Panc1 (cell line): Measurements from ENCODE around the gene PCNT. TPM values are rescaled to one million over a fixed set of nuclear protein-coding genes. Genes with fewer than 3 reads are reported as not detected.

Experiments used
- ATAC-seq: fragments of 200-7000 bp; cut with Tn5 transposase; 2 replicates; pipeline ENCODE4 v1.9.1; 2020; ENCODE audit warnings: mild to moderate bottlenecking, moderate library complexity
- BruUV-seq: library from RNA; stranded (reverse); fragments of 400-500 nt; replicated peaks from 2 replicates; lab custom pipeline; 2021; lab: Mats Ljungman, UMichigan
- CTCF ChIA-PET: fragments of 300-600 bp; sonication (Branson Sonifier 250); formaldehyde crosslinking; loops from one replicate; lab custom pipeline; 2022; ENCODE audit warnings: antibody characterized with exemption; lab: Charles Lee
- POLR2A ChIA-PET: fragments of 300-600 bp; sonication (Branson Sonifier 250); formaldehyde crosslinking; loops from one replicate; lab custom pipeline; 2022; ENCODE audit warnings: antibody characterized with exemption; lab: Charles Lee
- DNase-seq: peaks from one replicate; pipeline ENCODE4 v3.0.0-alpha.2; 2010; ENCODE audit warnings: low read depth, low spot score
- H3K27ac ChIP-seq: 2 replicates; pipeline ENCODE4 v1.5.1; 2011; ENCODE audit warnings: mild to moderate bottlenecking, low read length, inconsistent platforms
- H3K27me3 ChIP-seq: fragments of 200-500 bp; sonication (Bioruptor generic); 2 replicates; pipeline ENCODE4 v1.6.0; 2014; ENCODE audit warnings: low read length, inconsistent platforms; ENCODE audit not compliant: control insufficient read depth, insufficient read depth
- H3K36me3 ChIP-seq: fragments of 200-500 bp; sonication (Bioruptor generic); 2 replicates; pipeline ENCODE4 v1.5.1; 2014; ENCODE audit warnings: inconsistent platforms, mild to moderate bottlenecking, low read length, moderate library complexity; ENCODE audit not compliant: control insufficient read depth, insufficient read depth
- H3K4me1 ChIP-seq: 2 replicates; pipeline ENCODE4 v1.5.1; 2011; ENCODE audit warnings: inconsistent platforms, mild to moderate bottlenecking, low read length, moderate library complexity; ENCODE audit not compliant: control insufficient read depth, insufficient read depth
- H3K4me3 ChIP-seq, 2 experiments: 2 replicates each; pipeline ENCODE4 v1.5.1; 2011 to 2012; ENCODE audit warnings: low read depth in 2 of 2, low read length in 2 of 2, mild to moderate bottlenecking in 2 of 2, inconsistent platforms in 1 of 2, moderate library complexity in 1 of 2
- H3K9me3 ChIP-seq: fragments of 200-500 bp; sonication (Bioruptor generic); 2 replicates; pipeline ENCODE4 v1.5.1; 2014; ENCODE audit warnings: low read depth, mild to moderate bottlenecking, inconsistent platforms, low read length, moderate library complexity; ENCODE audit not compliant: control insufficient read depth, insufficient read depth
- CTCF ChIP-seq: fragments of 450-650 bp; IDR thresholded peaks from 2 replicates; pipeline ENCODE4 v1.5.1; 2017; ENCODE audit warnings: mild to moderate bottlenecking
- POLR2AphosphoS5 ChIP-seq: IDR thresholded peaks from 2 replicates; pipeline ENCODE4 v1.6.1; 2012; ENCODE audit warnings: mild to moderate bottlenecking, low read depth, low read length, moderate library complexity
- SIN3A ChIP-seq: IDR thresholded peaks from 2 replicates; pipeline ENCODE4 v1.6.1; 2012; ENCODE audit warnings: low read depth, mild to moderate bottlenecking, low read length, moderate library complexity, borderline replicate concordance; ENCODE audit not compliant: insufficient read depth
- TCF7L2 ChIP-seq: IDR thresholded peaks from 2 replicates; pipeline ENCODE4 v1.6.1; 2011; ENCODE audit warnings: mild to moderate bottlenecking, low read depth, low read length, inconsistent platforms
- in situ Hi-C: cut with HindIII; loops from 2 replicates; pipeline ENCODE4 v1.10.0; 2016; ENCODE audit warnings: low sequenced_read_pairs, low pct_unique_long_range_greater_than_20kb
- intact Hi-C: fragments of 100-400 bp; cut with micrococcal nuclease; formaldehyde crosslinking; loops from one replicate; pipeline ENCODE4 v1.10.0; 2022; ENCODE audit not compliant: unreplicated experiment
- total RNA-seq: library from RNA; stranded (reverse); gene quantifications from one replicate; pipeline ENCODE4 v1.2.1, GENCODE V29; 2021; ENCODE audit not compliant: unreplicated experiment
- TF ChIP-seq, protein P1 (sequence below), 2 experiments: IDR thresholded peaks; 2 replicates each; pipeline ENCODE4 v1.6.1; 2011 to 2012; ENCODE audit warnings: low read depth in 2 of 2, control low read depth in 1 of 2, low read length in 1 of 2, mild to moderate bottlenecking in 1 of 2, moderate library complexity in 1 of 2; ENCODE audit not compliant: insufficient read depth in 1 of 2

PCNT gene
- total RNA-seq, 1 experiment from 2014 or later = 44.3 TPM

DNA sequence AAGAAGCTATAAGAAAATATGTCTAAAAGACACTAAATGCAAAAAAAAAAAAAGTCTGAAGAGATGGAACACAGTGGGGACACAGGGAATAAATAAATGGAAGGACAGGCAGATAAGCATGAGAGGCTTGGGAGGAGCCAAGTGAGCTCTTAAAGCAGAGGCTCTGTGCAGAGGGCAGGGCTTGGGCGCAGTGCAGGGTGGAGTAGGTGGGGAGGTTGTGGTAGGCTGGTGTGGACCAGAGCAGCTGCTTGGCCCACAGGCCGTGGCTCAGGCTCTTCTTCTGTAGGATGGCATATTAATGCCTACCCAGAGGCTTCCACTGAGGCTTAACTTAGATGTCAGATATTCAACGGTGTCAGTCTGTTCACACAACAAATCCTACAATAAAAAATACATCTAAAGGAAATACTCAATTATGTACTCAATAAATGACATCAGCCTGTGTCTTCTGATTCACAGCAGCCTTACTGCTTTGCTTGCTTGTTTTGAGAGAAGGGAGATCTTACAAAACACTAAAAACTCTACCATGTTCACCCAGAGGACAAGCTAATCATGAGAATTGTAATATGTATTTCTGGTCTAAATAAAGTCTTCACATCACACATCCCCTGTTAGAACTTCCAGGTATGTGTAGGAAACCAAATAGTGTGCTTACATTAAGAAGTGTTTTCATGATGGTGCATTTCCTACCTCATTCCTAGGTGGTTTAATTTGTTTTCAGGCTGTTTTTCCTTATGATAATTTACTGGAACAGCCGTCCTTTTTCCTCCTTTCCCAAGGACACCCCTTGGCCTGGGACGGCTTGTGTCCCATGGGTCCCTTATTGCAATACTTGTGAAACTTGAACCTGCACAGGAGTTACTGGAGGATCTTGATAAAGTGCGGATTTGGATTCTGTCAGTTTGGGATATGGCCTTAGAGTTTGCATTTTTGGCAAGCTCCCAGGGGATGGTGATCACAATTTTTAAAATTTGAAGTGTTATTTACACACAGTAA is 159.6 kb downstream of the PCNT start:
- ChIA-PET POLR2A (no interaction called here), CTCF (no interaction called here)
- H3K36me3 ChIP-seq = no peaks in the 10 kb centered on the region
- no peak for TF ChIP-seq POLR2AphosphoS5
- TF ChIP-seq, protein P1, sequence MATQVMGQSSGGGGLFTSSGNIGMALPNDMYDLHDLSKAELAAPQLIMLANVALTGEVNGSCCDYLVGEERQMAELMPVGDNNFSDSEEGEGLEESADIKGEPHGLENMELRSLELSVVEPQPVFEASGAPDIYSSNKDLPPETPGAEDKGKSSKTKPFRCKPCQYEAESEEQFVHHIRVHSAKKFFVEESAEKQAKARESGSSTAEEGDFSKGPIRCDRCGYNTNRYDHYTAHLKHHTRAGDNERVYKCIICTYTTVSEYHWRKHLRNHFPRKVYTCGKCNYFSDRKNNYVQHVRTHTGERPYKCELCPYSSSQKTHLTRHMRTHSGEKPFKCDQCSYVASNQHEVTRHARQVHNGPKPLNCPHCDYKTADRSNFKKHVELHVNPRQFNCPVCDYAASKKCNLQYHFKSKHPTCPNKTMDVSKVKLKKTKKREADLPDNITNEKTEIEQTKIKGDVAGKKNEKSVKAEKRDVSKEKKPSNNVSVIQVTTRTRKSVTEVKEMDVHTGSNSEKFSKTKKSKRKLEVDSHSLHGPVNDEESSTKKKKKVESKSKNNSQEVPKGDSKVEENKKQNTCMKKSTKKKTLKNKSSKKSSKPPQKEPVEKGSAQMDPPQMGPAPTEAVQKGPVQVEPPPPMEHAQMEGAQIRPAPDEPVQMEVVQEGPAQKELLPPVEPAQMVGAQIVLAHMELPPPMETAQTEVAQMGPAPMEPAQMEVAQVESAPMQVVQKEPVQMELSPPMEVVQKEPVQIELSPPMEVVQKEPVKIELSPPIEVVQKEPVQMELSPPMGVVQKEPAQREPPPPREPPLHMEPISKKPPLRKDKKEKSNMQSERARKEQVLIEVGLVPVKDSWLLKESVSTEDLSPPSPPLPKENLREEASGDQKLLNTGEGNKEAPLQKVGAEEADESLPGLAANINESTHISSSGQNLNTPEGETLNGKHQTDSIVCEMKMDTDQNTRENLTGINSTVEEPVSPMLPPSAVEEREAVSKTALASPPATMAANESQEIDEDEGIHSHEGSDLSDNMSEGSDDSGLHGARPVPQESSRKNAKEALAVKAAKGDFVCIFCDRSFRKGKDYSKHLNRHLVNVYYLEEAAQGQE (IDR thresholded peaks at IDR 0.05; ENCODE audit: insufficient read depth in 1 of 2, low read depth in 2 of 2, low read length in 1 of 2) = no peak
- TF ChIP-seq TCF7L2 = no peak
- no peak for TF ChIP-seq CTCF
- TF ChIP-seq SIN3A = no peak
- no peak overlapping the region for H3K27ac ChIP-seq
- intact Hi-C loops = no loop called here
- H3K4me1 ChIP-seq = no peaks in the 10 kb centered on the region
- H3K9me3 ChIP-seq = no peaks in the 10 kb centered on the region
- no peak for ATAC-seq
- in situ Hi-C loops = no loop called here
- BruUV-seq = no TSS peak
- no peak for DNase-seq
- no peak overlapping the region for H3K4me3 ChIP-seq
- no peaks in the 10 kb centered on the region for H3K27me3 ChIP-seq

DNA sequence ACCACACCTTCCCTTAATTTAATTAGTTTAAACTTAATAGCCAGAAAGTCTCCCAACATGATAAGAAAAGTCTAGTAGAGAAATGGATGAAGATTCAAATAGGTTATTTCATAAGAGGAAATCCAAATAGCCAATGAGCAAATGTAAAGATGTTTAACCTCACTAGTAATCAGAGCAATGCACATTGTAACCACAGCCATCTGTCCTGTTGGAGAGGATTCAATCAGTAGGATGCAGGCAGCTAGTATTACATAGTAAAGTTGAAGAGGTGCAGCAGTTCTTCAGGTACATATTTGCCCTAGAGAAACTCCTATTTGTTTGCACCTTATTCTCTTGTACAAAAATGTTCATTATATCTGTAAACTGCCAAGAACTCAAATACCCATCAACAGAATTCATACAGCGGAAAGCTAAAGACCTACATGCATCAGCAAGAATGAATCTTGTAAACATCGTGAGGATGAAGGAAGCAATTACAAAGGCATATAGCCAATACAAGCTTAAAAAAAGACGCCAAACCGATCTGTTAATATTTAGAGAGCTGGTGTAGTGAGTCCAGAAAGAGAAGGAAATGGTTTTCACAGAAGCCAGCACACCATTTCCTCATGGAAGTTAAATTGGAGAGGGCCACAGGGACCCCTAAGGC is 162.6 kb downstream of the PCNT start:
- in situ Hi-C loops = no loop called here
- ATAC-seq = no peak

More for the DNA sequence above, 162.6 kb downstream of the PCNT start:
- no peak overlapping the region for H3K4me3 ChIP-seq
- no peak for DNase-seq
- H3K9me3 ChIP-seq = no peaks in the 10 kb centered on the region
- H3K27me3 ChIP-seq = no peaks in the 10 kb centered on the region
- intact Hi-C loops = no loop called here
- H3K36me3 ChIP-seq = no peaks in the 10 kb centered on the region
- ChIA-PET POLR2A (no interaction called here), CTCF (no interaction called here)
- no TSS peak for BruUV-seq
- no peak overlapping the region for H3K27ac ChIP-seq
- TF ChIP-seq TCF7L2 (no peak), POLR2AphosphoS5 (no peak), SIN3A (no peak), CTCF (no peak)
- TF ChIP-seq, protein P1 (IDR thresholded peaks at IDR 0.05; ENCODE audit: insufficient read depth in 1 of 2, low read depth in 2 of 2, low read length in 1 of 2) = no peak
- H3K4me1 ChIP-seq = no peaks in the 10 kb centered on the region
